Stimulated activated CD8-positive, alpha-beta memory T cell treated with anti-CD3 and anti-CD28 coated beads, Interleukin-2, amount 100 ng/mL, for 48 hours (primary cell): ENCODE data around the gene TNFAIP8L2.
"Not testable (repeated sequence)": the region's sequence is repeated elsewhere in the genome, so short reads cannot be mapped to it uniquely, and the experiment has no call there.

Source experiments
- DNase-seq, 2 donors: peaks; one replicate each; pipeline ENCODE4 v3.0.0-alpha.2; 2020; ENCODE audit warnings: low read depth in 2 of 2

Gene TNFAIP8L2

GRCh38 chr1:151146072-151146411 lies 10.4 kb upstream of the TNFAIP8L2 start:
- DNase-seq = no peak

- DNase-seq = peak; percentile 84 to 88
These were observed 9.9 kb upstream of the TNFAIP8L2 start, which contains the start of gene SEMA6C for GRCh38 chr1:151146412-151147131. Gene SEMA6C, minus strand, starts transcription at chr1:151146631. Its CDS starts 4,010 bp downstream, at chr1:151142621.

- no peak for DNase-seq
These were observed 9.3 kb upstream of the TNFAIP8L2 start for GRCh38 chr1:151147132-151147503.

- no peak for DNase-seq
These were observed 8.8 kb upstream of the TNFAIP8L2 start for GRCh38 chr1:151147665-151148064.

- DNase-seq = peak; percentile 40 to 50
These were observed 650 bp downstream of the TNFAIP8L2 start for GRCh38 chr1:151157067-151157531.

- DNase-seq = peak; percentile 49 to 54
These were observed 1.9 kb downstream of the TNFAIP8L2 start for GRCh38 chr1:151158326-151158725.

- no peak for DNase-seq
These were observed 2.4 kb downstream of the TNFAIP8L2 start for GRCh38 chr1:151158751-151159251.

- no peak for DNase-seq
These were observed 2.9 kb downstream of the TNFAIP8L2 start for GRCh38 chr1:151159373-151159772.

- DNase-seq = no peak
These were observed 8.4 kb downstream of the TNFAIP8L2 start for GRCh38 chr1:151164732-151165280.

GRCh38 chr1:151165281-151165737 lies 8.9 kb downstream of the TNFAIP8L2 start:
- no peak for DNase-seq

- DNase-seq = peak; percentile 82 to 92
These were observed 9.5 kb downstream of the TNFAIP8L2 start, which contains the start of the genes LYSMD1 and SCNM1 for GRCh38 chr1:151165738-151166504. Gene LYSMD1, minus strand, starts transcription at chr1:151165902. Its CDS starts 644 bp downstream, at chr1:151165258. Gene SCNM1, plus strand, starts transcription at chr1:151166144. Its CDS starts 9 bp downstream, at chr1:151166153.

GRCh38 chr1:151166505-151166956 lies 10.1 kb downstream of the TNFAIP8L2 start:
- DNase-seq = no peak

- no peak for DNase-seq
These were observed 10.7 kb downstream of the TNFAIP8L2 start for GRCh38 chr1:151167116-151167515.

- DNase-seq = no peak
These were observed 14.7 kb downstream of the TNFAIP8L2 start for GRCh38 chr1:151171190-151171589.

- no peak for DNase-seq
These were observed 18.7 kb downstream of the TNFAIP8L2 start for GRCh38 chr1:151175041-151175741.

- DNase-seq = no peak
These were observed 19.4 kb downstream of the TNFAIP8L2 start, which contains the start of gene TMOD4 for GRCh38 chr1:151175863-151176262. Gene TMOD4, minus strand, starts transcription at chr1:151175981. Its CDS starts 1,106 bp downstream, at chr1:151174875.

GRCh38 chr1:151176514-151177045 lies 20.1 kb downstream of the TNFAIP8L2 start:
- DNase-seq = no peak

GRCh38 chr1:151184211-151184610 lies 27.8 kb downstream of the TNFAIP8L2 start:
- no peak for DNase-seq

GRCh38 chr1:151187205-151187604 lies 30.8 kb downstream of the TNFAIP8L2 start:
- DNase-seq = no peak

GRCh38 chr1:151188667-151189066 lies 32.2 kb downstream of the TNFAIP8L2 start:
- DNase-seq = not testable (repeated sequence)
